ENCODE measurements around the gene CLRN3.
A peak's percentile ranks its signal among the peaks of the same experiment; 100 is the strongest.

Gene CLRN3

DNA sequence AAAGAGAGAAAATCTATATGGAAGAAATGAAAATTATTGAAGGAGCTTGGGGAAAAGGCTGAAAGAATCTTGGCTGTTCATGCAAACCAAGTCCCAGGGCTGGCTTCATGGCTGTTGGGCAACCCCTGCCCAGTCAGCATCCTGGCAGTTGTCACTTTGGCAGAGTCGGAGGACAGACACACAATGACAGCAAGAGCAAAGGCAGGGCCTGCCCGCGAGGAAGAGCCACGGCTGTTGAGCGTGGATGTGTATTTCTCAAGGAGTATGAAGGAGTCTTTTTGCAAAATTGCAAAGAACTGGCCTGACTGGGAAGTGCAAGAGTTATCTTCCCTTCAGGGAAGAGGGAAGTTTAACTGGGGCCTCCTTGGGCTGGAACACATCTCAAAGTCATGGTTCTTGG, 25.8 kb upstream of the CLRN3 start:
- DNase-seq = no peak

DNA sequence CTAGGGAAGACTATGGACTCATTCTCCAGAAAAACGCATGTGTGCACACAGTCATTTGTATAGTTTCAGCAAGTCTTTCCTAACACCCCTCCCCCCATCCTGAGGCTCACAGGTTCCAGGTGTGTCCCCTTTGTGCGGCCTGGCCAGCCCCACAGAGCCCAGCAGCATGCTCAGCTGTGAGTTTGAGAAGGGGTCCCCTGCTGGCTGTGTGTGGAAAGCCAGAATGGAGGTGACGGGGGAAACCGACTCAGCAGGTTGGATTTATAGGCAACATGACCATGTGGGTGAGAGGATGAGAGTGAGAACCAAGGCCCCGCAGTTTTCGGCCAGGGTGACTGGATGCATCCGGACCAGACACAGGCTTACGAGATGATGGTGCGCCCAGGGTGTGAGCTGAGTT, 24.1 kb upstream of the CLRN3 start:
- no peak for DNase-seq

DNA sequence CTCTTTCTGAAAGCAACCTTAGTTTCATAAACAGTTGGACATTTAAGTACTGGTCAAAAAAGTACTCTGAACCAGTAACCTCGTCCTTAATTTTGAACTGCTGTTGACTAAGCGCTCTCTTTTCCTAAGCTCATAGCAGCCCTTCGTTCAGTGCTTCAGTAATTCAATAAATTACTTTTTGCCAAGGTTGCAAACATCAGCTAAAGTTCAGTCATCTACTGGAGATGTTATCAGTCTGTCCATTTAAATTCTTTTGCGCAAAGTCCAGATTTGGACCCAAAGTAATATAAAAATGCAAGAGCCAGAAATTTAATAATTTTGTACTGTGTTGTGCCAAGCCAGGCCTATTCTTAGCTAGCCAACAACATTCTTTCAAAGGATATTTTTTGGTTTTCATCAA, 22.6 kb upstream of the CLRN3 start:
- DNase-seq = no peak

DNA sequence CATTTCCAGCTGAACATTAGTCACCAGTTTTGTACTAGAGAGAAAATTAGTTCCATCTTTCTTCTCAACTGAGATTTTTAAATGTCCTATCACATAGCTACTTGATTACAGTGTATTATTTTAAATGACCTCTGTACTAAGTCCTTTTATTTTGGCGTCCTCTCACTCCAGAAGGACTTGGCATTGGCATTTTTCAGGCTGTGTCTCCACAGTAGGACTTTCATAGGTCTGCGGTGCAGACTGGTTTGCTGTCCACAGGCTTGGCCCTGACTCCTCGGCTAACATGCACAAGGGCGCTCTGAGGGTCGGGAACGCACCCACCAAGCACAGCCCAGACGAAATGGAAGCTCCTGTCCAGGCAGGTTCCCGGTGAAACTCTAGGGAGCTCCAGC, 20.6 kb upstream of the CLRN3 start:
- DNase-seq = no peak

DNA sequence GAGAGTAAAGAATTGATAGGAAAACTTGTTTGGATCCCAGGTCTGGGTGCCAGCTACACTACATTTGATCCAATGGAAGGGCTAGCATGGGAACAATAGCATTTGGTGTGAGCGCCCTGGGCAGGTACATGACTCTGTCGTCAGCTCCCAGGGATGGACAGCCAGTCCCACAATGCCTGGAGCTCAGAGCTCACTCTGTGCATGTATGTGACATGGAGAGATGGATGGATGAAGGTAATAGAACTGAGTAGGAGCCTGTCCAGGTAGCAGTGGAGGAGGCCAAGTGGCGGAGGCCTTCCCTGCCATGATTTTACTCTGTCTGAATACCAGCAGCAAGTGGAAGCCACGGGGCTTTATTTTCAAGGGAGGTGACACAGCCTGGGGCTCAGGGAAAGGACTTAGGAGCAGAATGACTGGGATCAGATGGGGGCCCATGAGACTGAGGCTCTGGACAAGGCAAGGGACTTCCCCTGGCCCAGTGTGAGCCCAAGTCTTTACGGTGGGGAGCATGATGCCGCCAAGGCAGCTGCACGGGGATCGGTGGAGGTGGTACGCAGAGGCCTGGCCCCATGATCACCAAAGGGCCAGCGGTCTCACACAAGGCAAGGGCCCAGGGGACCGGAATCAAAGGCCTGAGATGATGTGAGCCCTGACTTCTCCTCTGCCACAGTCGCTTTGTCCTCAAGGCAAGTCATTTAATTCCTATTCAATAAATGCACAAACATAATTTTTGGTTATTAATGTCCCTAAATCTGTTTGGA, 20.0 kb upstream of the CLRN3 start:
- no peak for DNase-seq

DNA sequence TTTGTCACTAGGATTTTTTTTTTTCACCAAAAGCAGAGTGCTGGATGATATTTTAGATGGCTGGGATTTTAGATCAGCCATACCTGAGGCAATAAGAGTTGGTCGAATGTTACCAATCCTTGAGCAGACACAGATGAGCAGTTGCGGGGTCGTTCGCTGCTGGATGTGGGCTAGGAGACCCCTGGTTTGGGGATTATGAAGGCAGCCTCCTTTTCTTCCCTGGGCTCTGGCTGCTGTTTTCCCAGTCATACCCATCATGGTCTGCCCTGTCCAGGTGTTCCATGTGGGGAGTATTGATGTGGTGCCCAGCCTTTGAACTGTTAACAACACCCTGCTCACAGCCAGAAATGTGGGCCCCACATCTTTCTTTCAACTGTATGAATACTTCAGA, 19.1 kb upstream of the CLRN3 start:
- DNase-seq = no peak

DNA sequence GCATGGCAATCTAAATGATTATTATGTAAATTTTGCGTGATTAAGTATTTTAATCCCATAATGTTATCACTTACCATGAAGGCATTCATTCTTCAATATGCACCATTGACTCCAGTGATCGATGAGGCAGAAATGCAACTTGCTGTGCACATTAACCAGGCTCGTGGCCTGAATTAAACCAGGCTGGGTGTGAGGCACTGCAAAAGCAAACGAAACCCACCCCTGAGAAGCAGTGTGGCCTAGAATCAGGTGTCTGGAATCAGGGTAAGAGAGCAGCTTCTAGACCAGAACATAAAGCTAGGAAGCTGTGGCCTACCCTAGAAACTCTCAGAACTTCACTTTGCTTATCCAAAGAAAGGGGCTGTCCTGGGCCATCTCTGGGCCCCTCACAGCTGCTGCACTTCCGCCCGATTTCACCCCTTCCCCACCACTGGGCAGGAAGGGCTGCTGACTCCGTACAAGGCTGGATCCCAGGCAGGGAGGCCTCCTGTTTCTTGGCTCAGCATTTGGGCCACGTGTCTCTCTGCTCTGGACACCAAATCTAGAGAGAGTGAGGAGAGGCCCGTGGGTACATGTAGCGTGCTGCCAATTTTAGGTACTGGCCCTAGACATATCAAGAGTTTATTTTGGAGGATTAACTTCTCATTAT, 18.6 kb upstream of the CLRN3 start:
- DNase-seq = no peak

DNA sequence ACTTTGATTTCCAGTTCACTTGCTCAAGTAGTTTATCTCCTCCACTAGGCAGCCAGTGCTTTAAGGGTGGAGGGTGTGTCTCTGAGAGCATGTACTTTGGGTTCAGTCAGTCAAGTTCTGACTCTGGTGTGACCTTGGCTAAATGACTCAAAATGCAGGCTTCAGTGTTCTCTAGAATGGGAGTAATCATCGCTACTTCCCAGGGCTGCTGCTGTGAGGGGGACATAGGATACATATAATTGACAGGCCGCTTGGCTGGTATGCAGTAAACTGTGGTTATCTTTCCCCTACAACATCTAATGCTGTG, 17.7 kb upstream of the CLRN3 start:
- no peak for DNase-seq

DNA sequence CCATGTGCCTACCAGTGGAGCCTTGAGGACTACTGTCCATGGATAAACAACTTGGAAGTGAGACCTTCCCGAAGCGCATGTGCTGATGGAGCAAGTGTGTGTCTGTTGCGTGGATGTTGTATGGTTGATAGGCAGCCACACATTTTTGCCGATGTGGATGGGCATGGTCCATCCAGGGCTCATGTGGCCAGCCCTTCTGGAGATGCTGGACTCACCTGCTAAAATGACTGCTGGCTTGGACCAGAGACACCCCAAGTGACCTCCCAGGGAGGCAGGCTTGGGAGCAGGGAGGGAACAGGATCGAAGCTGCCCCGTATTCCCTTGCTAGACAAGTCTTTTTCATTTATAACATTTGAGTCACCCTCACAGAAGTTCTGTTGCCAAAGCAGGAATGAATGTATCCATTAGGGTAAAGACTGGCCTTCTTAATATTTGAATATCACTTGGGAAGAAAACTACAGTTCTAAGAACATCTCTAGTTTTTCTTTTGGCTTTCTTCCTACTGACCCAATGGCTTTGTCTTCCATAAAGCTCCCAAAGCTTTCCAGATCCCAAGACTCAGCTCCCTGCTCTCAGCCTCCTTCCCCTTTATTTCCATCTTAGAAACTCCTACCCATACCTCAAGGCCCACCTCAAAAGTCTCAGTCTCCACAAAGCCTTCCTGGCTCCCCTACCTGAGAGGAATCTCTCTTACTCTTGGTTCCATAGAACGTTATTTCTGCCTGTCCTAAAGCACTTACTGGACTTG, 17.1 kb upstream of the CLRN3 start:
- no peak for DNase-seq

DNA sequence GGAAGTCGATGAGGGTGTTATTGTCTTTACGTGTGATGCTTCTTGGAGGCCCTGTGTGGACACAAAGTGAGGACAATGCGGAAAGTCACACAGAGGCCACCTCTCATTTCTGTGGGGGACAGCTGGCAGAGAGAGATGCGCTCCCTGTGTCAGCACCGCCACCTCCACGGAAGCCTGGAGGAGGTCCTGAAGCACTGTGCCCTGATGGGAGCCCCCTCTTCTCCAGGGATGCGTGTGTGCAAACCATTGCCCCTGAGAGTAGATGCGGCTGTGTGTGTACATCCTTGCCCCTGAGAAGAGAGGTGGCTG, 16.2 kb upstream of the CLRN3 start:
- no peak for DNase-seq

DNA sequence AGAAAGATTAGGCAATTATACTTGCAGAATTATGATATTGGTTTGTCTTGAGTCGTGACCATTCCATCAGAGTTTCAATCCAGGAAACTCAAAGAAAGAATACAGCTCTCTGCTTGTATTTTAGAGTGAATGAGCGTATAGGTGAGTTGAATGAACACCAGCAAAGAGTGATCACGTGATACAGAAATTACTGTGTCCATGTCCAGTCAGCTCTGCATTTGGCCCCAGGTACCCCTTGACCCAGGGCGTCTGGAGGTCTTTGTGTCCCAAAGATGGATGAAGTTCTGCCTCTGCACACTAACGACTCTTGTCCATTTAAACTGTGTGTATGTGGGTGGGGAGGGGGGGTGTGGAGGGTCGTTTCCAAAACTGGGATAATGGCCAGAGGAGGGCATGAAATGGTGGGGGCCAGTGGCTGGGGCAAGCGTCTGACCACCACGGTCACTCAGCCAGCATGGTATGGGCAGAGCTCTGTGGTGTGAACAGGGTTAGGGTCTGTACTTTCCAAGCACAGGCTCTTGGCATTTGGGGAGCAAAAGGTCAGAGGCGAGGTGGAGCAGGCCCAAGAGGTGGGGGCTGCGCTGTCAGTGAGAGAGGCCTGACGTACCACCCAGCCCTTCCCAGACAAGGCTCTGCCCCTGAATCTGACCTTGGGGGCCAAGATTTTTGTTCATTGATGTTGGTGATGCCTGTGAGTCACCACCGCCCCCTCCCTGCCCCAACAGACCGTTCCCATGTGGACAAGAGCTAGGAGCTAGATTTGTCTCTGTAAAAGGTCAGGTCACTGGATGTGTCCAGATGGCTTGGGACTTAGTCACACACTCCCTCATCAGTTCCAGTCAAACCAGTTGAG, 15.6 kb upstream of the CLRN3 start:
- no peak for DNase-seq

DNA sequence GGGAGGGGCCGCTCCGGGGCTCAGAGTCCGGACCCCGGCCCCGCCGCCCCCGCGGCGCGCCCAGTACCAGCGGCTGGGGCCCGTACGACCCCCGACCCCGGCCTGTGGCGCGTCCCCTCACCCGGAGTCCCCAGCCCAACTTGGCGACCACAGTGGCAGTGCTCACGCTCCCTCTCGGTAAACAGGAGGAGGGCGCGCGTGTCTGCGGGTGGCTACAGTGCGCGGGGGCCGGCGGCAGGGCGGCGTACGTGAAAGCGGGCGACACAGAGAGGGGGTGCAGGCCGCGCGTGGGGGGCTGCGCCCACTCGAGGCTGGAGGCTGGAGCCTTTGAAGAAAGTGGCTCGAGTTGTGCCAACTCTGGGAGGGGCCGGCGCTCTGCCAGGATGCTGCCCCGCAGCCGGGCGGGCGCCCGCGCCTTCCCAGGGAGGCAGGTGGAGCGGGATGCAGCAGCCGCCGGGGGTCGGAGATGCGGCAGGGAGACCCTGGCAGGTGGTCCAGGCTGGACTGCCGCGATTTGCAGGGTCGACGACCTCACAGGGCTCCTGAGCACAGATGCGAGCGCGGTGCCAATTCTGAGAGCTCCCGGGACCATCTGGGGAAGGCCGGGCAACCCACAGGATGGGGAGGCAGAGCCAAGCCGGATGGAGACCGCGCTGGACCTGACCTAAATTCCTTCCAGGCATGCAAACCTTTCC, 14.8 kb upstream of the CLRN3 start:
- DNase-seq = no peak

DNA sequence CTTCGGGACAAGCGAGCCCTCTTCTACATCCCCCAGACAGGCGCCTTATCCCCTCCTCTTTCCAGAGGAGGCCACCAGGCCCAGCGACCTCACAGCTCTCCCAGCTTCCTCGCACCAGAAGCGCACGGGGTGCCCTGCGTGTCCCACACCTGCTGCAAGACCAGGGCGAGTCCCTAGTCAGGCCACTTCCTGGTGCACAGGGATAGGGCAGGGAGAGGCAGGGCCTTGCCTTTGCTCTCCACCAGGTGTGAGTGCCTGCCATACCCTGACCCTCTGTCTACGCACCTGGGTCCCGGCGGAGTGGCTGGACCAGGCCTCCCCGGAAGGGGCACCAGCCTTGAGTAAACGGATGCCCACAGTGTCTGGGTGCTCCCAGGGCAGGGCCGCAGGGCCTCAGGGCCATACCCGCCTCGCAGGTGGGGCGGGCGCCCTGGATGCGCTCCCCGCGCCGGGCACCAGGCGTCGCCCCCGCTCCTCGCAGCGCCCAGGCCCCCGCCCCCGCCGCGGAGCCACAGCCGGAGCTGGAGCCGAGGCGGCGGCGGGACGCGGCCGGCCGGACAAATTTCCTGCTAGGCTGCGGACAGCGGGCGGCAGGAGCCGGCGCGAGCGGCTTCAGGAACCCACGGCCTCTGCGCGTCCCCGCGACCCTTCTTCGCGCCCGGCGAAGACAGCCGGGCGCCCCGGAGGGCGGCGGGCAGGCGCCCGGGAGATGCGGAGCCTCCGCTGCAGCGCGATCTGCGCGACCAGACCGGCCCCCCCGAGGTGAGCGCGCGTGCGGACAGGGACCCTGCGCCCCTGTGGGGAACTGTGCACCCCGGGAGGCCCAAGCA, 14.0 kb upstream of the CLRN3 start, which contains the start of gene PTPRE:
PTPRE (plus strand) TSS at position 556 of the 830 bp plus-strand sequence. CDS start 133,779 bp downstream, outside the sequence.
- DNase-seq = peak; percentile 25

DNA sequence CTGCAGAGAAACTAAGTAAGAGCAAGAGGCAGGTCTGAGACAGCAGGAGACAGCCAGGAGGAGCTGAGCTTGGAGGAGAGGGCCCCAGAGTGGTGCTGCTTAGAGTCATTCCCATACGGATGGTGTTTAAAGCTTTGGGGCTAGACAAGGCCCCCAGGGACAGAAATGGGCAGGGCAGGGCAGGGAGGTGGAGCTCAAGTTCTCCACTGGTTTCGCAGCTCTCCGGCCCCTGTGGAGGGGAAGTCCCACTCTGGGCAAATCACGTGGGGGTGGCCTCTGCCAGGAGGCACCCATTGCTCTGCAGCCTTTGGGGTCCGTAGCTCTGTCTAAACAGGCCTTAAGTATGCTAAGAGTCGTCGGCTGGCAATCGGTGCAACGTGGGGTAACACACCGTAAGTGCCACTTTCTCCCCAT, 13.1 kb upstream of the CLRN3 start:
- DNase-seq = no peak

DNA sequence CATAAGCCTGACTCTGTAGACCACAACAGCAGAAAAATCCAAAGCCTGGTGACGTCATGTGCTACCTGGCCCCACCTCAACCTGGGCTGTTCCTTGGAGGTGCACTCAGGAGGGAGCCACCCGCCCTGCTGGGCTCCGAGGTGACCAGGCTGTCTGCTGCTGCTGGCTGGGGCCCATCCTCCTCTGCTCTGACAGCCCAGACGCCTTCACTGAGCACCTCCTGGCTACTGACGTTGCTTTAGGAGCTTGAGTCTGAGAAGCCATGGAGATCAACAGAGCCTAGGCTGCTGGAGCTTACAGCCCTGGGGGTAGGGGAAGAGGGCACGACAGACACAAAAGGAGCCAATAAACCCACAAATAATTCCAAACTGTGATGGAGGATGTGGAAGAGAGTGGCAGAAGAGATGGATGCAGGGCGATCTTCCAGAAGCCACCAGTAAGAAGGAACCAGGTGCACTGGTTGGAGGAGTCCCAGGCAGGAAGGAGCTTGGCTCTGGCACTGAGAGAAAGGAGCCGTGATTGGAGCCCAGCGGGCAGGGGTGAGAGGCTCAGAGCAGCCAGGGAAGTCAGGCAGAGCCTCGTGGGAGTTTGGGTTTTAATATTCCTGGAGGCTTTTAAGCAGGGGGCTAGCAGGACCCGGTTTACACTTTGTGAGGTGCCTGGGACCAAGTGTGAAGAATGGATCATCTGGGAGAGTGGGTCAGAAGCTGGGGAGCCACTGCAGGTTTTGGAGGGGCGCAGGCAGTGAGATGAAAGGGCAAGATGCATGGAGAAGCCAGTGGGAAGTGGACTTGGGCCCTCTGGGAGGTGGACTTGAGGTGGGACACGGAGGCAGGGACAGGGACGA, 12.5 kb upstream of the CLRN3 start:
- DNase-seq = no peak

DNA sequence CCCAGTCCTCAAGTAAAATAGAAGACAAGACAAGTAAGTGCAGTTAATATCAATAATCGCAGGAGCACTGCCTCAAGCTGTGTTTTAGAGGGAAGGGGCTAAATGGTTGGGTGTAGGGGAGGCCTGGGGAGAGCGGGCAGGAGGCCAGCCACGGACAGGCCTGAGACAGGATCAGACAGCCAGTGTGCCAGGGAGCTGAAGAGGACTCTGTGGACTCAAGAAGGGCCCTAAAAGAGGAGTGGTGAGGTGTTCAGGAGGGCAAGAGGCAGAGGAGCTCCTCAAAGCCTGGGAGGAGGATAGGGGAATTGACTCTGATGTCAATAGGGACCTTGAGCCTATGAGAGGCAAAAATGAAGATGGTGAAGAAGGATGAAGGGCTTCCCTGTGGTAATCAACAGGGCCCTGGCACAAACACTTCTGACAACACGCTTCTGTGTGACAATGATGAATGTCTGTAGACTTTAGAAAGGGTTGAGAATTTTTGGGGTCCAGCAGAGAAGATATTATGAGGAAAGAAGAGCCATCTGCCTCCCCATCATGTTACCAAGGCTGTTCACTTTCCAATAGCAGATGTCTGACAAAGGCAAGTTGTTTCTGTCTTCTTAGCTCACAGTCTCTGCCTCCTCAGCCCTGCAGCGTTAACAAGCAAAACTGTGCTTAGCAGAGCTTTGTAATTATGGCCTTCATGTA, 11.7 kb upstream of the CLRN3 start:
- no peak for DNase-seq

DNA sequence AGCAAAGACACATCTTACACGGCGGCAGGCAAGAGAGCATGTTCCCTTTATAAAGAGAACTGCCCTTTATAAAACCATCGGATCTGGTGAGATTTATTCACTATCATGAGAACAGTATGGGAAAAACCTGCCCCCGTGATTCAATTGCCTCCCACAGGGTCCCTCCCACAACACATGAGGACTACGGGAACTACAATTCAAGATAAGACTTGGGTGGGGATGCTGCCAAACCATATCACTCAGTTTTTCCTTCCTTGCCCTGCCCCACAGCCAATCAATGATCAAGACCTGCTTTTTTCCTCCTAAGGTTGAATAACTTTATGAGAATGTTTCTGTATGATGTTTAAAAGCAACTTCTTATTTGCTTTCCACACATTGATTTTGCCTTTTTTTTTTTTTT, 11.0 kb upstream of the CLRN3 start:
- DNase-seq = no peak

DNA sequence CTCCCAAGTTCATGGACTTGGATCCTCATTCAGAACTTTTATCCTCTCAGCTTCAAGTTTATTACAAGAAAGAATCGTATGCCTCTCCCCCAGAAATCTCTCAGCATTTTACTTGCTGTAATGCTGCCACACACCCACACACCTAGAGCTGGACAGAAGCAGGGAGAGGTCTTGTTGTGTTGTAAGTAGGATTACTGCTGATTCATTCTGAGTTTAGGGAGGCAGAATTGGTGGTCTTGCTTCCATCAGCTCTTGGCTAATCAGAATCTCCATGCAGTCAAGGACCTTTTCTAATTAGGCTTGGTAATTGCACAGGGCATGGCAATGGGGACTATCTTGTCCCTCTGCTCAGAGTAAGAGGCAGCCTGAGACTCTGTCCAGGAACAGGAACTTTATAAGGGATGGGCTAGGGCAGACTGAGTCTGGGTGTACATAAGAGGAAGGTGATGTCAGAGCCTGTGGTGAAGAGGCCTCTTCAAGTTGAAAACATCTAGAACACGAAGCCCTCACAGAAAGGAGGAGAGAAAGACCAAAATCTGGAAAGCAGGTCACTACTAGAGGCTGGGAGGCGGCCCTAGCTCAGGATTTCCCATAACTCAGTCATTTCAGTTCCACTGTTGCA, 7.1 kb upstream of the CLRN3 start:
- peak; percentile 14 for DNase-seq

DNA sequence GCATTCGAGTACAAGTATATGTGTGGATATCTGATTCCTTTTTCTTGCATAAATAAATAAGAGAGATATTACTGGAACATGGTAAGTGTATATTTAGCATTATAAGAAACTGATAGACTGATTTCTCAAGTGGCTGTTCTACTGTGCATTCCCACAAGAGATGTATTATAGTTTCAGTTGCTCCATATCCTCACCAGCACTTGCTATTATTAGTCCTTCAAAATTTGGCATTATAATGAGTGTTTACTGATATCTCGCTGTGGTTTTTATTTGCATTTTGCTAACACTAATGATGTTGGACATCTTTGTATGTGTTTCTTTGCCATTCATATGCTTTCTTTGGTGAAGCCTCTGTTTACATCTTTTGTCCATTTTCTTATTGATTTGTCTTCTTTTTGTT, 4.4 kb upstream of the CLRN3 start:
- DNase-seq = no peak

DNA sequence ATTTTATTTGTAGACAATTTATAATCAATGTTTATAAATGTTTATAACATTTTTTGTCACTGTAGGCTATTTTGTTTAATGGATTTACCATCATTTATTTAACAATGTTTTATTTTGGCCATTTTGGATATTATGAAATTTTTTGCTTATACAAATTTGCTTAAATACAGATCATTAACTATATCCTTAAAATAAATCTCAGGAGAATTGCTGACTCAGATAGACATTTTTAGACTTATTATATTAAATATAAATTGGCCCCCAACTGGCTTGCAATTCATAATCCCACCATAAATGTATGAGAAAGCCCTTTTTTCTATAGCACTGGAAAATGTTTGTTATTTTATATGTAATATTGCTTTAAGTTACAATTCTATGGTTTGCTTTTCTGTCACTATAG, 3.8 kb upstream of the CLRN3 start:
- DNase-seq = no peak
